Nephron (organoid): ENCODE data around the gene OR52B2.

Experiments used
- H3K27ac Mint-ChIP-seq, 3 experiments: 2 replicates each; pipeline ENCODE4 v1.8.0; 2020; ENCODE audit warnings: mixed read lengths in 3 of 3, mild to moderate bottlenecking in 2 of 3, moderate library complexity in 1 of 3
- H3K27me3 Mint-ChIP-seq: 2 replicates; pipeline ENCODE4 v1.8.0; 2021; ENCODE audit warnings: low read depth, mild to moderate bottlenecking, moderate library complexity, mixed read lengths
- H3K36me3 Mint-ChIP-seq: 2 replicates; pipeline ENCODE4 v1.8.0; 2020; ENCODE audit warnings: low read depth, mixed read lengths
- H3K4me1 Mint-ChIP-seq: 2 replicates; pipeline ENCODE4 v1.8.0; 2020; ENCODE audit warnings: mixed read lengths
- H3K4me3 Mint-ChIP-seq, 3 experiments: 2 replicates each; pipeline ENCODE4 v1.8.0; 2020; ENCODE audit warnings: mild to moderate bottlenecking in 3 of 3, mixed read lengths in 3 of 3, moderate library complexity in 2 of 3
- H3K9me3 Mint-ChIP-seq: 2 replicates; pipeline ENCODE4 v1.8.0; 2020; ENCODE audit warnings: mixed read lengths
- TF ChIP-seq, protein P1 (sequence below), 3 experiments: fragments of 200-600 bp; sonication (generic); IDR thresholded peaks; one replicate each; pipeline ENCODE4 v1.5.0; 2021; ENCODE audit warnings: antibody characterized with exemption in 3 of 3; ENCODE audit not compliant: unreplicated experiment in 3 of 3

OR52B2 gene

GRCh38 chr11:6170226-6170625 lies at the start of gene OR52B2:
TSS of gene OR52B2 (minus strand) at chr11:6170326. CDS start at chr11:6170326, 0 bp downstream.
- Mint-ChIP-seq H3K4me3 (no peak within 1 kb of the TSS), H3K4me1 (no peaks in the 10 kb centered on the region), H3K27me3 (peaks cover 5% of the 10 kb centered on the region), H3K9me3 (peaks cover 6% of the 10 kb centered on the region), H3K36me3 (no peaks in the 10 kb centered on the region), H3K27ac (no peak within 1 kb of the TSS)
- TF ChIP-seq, protein P1, sequence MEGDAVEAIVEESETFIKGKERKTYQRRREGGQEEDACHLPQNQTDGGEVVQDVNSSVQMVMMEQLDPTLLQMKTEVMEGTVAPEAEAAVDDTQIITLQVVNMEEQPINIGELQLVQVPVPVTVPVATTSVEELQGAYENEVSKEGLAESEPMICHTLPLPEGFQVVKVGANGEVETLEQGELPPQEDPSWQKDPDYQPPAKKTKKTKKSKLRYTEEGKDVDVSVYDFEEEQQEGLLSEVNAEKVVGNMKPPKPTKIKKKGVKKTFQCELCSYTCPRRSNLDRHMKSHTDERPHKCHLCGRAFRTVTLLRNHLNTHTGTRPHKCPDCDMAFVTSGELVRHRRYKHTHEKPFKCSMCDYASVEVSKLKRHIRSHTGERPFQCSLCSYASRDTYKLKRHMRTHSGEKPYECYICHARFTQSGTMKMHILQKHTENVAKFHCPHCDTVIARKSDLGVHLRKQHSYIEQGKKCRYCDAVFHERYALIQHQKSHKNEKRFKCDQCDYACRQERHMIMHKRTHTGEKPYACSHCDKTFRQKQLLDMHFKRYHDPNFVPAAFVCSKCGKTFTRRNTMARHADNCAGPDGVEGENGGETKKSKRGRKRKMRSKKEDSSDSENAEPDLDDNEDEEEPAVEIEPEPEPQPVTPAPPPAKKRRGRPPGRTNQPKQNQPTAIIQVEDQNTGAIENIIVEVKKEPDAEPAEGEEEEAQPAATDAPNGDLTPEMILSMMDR (IDR thresholded peaks at IDR 0.05; ENCODE audit: unreplicated experiment in 3 of 3) = no peak

DNA sequence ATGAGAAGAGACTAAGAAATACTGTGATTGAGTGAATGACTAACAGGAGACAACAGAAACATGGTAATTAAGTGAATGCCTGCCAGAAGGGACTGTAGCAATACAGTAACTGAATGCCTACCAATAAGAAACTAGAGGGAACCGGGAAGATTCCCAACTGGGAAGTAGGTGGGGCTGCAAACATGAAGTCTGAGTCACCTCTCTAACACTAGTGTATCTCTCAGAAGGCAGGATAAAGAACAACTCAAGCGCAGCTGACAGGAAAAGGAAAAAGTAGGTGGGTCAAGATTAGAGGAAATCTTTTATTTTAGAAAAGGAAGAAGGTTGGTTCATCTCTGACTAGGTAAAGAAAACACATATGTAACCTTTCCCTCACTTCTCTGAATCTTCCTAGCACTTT lies 49.2 kb upstream of the OR52B2 start:
- Mint-ChIP-seq H3K27me3 (no peaks in the 10 kb centered on the region), H3K27ac (no peak overlapping the region), H3K36me3 (peaks cover 51% of the 10 kb centered on the region), H3K4me3 (no peak overlapping the region), H3K9me3 (no peaks in the 10 kb centered on the region), H3K4me1 (no peaks in the 10 kb centered on the region)
- TF ChIP-seq, protein P1 (IDR thresholded peaks at IDR 0.05; ENCODE audit: unreplicated experiment in 3 of 3) = no peak

- no peaks in the 10 kb centered on the region for H3K9me3 Mint-ChIP-seq
- H3K27me3 Mint-ChIP-seq = no peaks in the 10 kb centered on the region
- H3K4me3 Mint-ChIP-seq = no peak overlapping the region
Observed at GRCh38 chr11:6217722-6218121, 47.6 kb upstream of the OR52B2 start.

DNA sequence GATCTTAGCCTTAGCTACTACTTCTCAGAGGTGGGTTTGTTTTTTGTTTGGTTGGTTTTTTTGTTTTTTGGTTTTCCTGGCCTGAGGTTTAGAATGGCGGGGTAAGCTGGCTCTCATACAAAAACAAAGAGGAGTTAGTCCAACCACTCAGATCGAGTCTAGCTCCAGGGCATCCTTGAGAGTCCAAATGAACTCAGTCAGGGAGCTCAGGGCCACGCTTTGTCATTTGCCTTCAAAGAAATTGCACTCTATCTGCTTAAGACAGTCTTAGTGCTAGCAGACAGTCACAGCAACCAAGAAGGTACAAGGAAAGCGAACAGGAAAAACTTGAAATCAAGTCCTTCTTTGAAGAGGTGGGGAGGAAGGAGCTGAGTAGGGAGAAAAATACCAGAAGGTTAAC lies 46.4 kb upstream of the OR52B2 start:
- H3K27me3 Mint-ChIP-seq = no peaks in the 10 kb centered on the region
- H3K4me1 Mint-ChIP-seq = no peaks in the 10 kb centered on the region
- peaks cover 43% of the 10 kb centered on the region for H3K36me3 Mint-ChIP-seq
- no peak overlapping the region for H3K27ac Mint-ChIP-seq
- H3K4me3 Mint-ChIP-seq = no peak overlapping the region
- no peaks in the 10 kb centered on the region for H3K9me3 Mint-ChIP-seq
- TF ChIP-seq, protein P1 (IDR thresholded peaks at IDR 0.05; ENCODE audit: unreplicated experiment in 3 of 3) = no peak

More at GRCh38 chr11:6217722-6218121, 47.6 kb upstream of the OR52B2 start:
- no peak overlapping the region for H3K27ac Mint-ChIP-seq
- TF ChIP-seq, protein P1 (IDR thresholded peaks at IDR 0.05; ENCODE audit: unreplicated experiment in 3 of 3) = no peak
- H3K36me3 Mint-ChIP-seq = peaks cover 51% of the 10 kb centered on the region
- no peaks in the 10 kb centered on the region for H3K4me1 Mint-ChIP-seq

DNA sequence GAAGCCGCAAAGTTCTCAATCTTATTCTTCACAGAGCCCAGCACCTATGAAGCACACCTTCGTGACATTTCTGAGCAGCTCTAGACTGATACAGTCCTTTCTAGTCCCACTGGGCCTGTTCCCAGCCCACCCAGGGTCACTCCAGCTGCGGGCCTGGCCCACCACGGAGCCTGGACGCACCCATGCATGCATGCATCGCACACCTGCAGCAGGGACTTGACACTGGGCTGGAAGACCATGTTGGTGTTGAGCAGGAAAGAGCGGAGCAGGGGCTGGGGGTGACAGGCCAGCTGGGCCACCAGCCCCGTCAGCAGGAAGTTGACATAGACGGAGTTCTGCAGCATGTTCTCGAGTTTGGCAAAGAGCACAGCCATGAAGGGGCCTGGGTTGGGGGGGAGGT lies 44.4 kb upstream of the OR52B2 start:
- no peaks in the 10 kb centered on the region for H3K27me3 Mint-ChIP-seq
- no peaks in the 10 kb centered on the region for H3K4me1 Mint-ChIP-seq
- no peak overlapping the region for H3K27ac Mint-ChIP-seq
- H3K4me3 Mint-ChIP-seq = no peak overlapping the region
- TF ChIP-seq, protein P1 (IDR thresholded peaks at IDR 0.05; ENCODE audit: unreplicated experiment in 3 of 3) = no peak
- H3K9me3 Mint-ChIP-seq = no peaks in the 10 kb centered on the region
- peaks cover 36% of the 10 kb centered on the region for H3K36me3 Mint-ChIP-seq

GRCh38 chr11:6210274-6210955 lies 40.3 kb upstream of the OR52B2 start:
- H3K27ac Mint-ChIP-seq = peak overlapping the region in 1 of 3 experiments; percentile 63
- H3K36me3 Mint-ChIP-seq = peaks cover 19% of the 10 kb centered on the region
- H3K9me3 Mint-ChIP-seq = no peaks in the 10 kb centered on the region
- TF ChIP-seq, protein P1 (IDR thresholded peaks at IDR 0.05; ENCODE audit: unreplicated experiment in 3 of 3) = no peak
- no peaks in the 10 kb centered on the region for H3K27me3 Mint-ChIP-seq
- no peak overlapping the region for H3K4me3 Mint-ChIP-seq
- H3K4me1 Mint-ChIP-seq = no peaks in the 10 kb centered on the region
